ENCODE results near the gene CD44.

Gene CD44

DNA sequence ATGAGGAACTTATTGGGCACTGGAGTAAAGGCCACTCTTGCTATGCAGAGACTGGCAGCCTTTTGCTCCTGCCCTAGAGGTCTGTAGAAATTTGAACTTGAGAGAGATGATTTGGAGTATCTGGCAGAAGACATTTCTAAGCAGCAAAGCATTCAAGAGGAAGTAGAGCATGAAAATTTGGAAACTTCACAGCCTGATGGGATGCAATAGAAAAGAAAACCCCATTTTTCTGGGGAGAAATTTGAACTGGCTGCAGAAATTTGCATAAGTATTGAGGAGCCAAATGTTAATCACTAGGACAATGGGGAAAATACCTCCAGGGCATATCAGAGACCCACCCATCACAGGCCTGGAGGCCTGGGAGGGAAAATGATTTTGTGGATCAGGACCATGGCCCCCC, 29.9 kb upstream of the CD44 start:
- Histone ChIP-seq H3K27ac (ENCODE audit: low read depth, low read length) (no peak overlapping the region), H3K9me3 (ENCODE audit: insufficient read depth, low read length) (no peaks in the 10 kb centered on the region), H3K4me2 (ENCODE audit: low read depth, low read length, poor library complexity, severe bottlenecking) (no peak overlapping the region), H3K36me3 (ENCODE audit: low read length) (no peaks in the 10 kb centered on the region), H2AFZ (ENCODE audit: low read depth, low read length, severe bottlenecking) (no peak overlapping the region), H3K9me2 (replicated peaks; ENCODE audit: insufficient read depth, low read length) (no peaks in the 10 kb centered on the region), H3K9ac (ENCODE audit: low read length) (no peak overlapping the region), H3K79me2 (ENCODE audit: insufficient read depth, low read length) (no peaks in the 10 kb centered on the region), H3K4me3 (ENCODE audit: insufficient read depth, low read length, poor library complexity, severe bottlenecking) (no peak overlapping the region), H3F3A (ENCODE audit: insufficient read depth) (no peaks in the 10 kb centered on the region), H3K27me3 (ENCODE audit: low read length) (no peaks in the 10 kb centered on the region), H4K20me1 (ENCODE audit: low read depth, low read length) (no peaks in the 10 kb centered on the region)
- TF ChIP-seq, protein P1, sequence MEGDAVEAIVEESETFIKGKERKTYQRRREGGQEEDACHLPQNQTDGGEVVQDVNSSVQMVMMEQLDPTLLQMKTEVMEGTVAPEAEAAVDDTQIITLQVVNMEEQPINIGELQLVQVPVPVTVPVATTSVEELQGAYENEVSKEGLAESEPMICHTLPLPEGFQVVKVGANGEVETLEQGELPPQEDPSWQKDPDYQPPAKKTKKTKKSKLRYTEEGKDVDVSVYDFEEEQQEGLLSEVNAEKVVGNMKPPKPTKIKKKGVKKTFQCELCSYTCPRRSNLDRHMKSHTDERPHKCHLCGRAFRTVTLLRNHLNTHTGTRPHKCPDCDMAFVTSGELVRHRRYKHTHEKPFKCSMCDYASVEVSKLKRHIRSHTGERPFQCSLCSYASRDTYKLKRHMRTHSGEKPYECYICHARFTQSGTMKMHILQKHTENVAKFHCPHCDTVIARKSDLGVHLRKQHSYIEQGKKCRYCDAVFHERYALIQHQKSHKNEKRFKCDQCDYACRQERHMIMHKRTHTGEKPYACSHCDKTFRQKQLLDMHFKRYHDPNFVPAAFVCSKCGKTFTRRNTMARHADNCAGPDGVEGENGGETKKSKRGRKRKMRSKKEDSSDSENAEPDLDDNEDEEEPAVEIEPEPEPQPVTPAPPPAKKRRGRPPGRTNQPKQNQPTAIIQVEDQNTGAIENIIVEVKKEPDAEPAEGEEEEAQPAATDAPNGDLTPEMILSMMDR (IDR thresholded peaks at IDR 0.05; ENCODE audit: insufficient read depth, low read length, poor library complexity, severe bottlenecking): no peak
- no peak for TF ChIP-seq EZH2phosphoT487 (conservative IDR thresholded peaks at IDR 0.05; ENCODE audit: low read length)

DNA sequence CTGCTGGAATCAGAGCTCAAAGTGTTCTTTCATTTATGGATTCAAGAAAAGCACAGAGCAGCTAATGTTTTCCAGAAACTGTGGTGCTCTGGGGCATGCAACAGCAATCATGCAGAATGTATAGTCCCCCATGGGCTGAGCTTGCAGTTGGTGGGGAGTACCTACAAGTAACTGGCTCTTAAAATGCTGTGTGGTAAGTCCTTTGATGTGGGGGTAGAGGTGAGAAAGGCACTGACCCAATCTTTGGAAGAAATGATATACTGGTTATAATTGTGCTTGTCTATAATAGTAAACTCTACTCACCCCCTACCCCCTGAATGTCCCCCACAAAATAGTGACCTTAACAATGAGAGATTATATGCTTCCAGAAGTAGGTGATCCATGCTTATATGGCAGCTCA, 29.1 kb upstream of the CD44 start:
- no peaks in the 10 kb centered on the region for H3F3A ChIP-seq (ENCODE audit: insufficient read depth)
- TF ChIP-seq EZH2phosphoT487 (conservative IDR thresholded peaks at IDR 0.05; ENCODE audit: low read length): no peak
- TF ChIP-seq, protein P1 (IDR thresholded peaks at IDR 0.05; ENCODE audit: insufficient read depth, low read length, poor library complexity, severe bottlenecking): no peak
- no peaks in the 10 kb centered on the region for H4K20me1 ChIP-seq (ENCODE audit: low read depth, low read length)
- no peak overlapping the region for H3K9ac ChIP-seq (ENCODE audit: low read length)
- no peak overlapping the region for H3K4me2 ChIP-seq (ENCODE audit: low read depth, low read length, poor library complexity, severe bottlenecking)
- no peak overlapping the region for H3K27ac ChIP-seq (ENCODE audit: low read depth, low read length)
- no peaks in the 10 kb centered on the region for H3K27me3 ChIP-seq (ENCODE audit: low read length)
- no peak overlapping the region for H2AFZ ChIP-seq (ENCODE audit: low read depth, low read length, severe bottlenecking)
- no peaks in the 10 kb centered on the region for H3K9me3 ChIP-seq (ENCODE audit: insufficient read depth, low read length)
- H3K79me2 ChIP-seq (ENCODE audit: insufficient read depth, low read length): no peaks in the 10 kb centered on the region
- no peaks in the 10 kb centered on the region for H3K36me3 ChIP-seq (ENCODE audit: low read length)
- no peaks in the 10 kb centered on the region for H3K9me2 ChIP-seq (replicated peaks; ENCODE audit: insufficient read depth, low read length)
- H3K4me3 ChIP-seq (ENCODE audit: insufficient read depth, low read length, poor library complexity, severe bottlenecking): no peak overlapping the region

DNA sequence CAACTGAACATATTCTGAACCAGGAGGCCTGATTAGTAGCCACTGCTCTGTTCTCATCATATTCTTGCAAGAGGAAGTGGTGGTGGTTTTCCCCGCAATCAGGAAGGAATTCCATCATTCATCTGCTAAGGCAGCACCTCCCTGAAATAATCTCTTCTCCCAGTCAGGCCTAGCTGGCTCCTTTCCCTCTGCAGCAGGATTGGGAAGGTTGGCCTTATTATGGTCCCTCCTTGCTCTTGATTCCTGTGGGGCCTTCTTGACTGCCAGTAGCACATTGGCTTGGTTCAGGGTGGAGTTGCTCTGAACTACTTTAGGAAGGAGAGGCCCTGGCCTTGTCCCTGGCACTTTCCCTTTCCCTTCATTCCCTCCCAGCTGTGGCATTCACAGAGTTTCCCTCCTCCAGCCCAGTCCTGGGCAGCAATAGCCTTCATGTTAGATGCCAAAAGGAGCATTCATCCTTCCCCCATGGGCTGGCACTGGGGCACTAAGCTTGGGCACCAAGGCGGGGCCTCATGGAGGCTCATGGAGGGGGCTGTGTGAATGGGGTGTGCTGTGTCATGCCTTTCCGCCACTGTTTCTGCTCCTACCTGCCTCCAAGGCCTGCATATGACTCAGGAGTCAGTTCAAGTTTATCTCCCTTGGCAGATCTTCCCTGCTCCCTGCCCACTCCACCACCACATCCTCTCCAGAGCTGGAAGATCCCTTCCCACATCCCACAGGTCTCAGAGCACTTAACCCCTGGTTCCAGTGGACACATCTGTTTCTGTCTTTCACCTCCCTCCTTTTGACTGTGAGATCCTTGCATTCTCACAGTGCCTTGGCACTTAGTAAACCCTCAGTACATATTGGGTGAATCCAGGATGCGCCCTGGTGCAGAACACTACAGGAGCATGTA, 27.6 kb upstream of the CD44 start:
- Histone ChIP-seq H3K27me3 (ENCODE audit: low read length) (no peaks in the 10 kb centered on the region), H3K4me3 (ENCODE audit: insufficient read depth, low read length, poor library complexity, severe bottlenecking) (no peak overlapping the region), H3F3A (ENCODE audit: insufficient read depth) (no peaks in the 10 kb centered on the region), H3K9me2 (replicated peaks; ENCODE audit: insufficient read depth, low read length) (no peaks in the 10 kb centered on the region), H3K9ac (ENCODE audit: low read length) (no peak overlapping the region), H4K20me1 (ENCODE audit: low read depth, low read length) (no peaks in the 10 kb centered on the region), H3K27ac (ENCODE audit: low read depth, low read length) (no peak overlapping the region), H3K9me3 (ENCODE audit: insufficient read depth, low read length) (no peaks in the 10 kb centered on the region), H2AFZ (ENCODE audit: low read depth, low read length, severe bottlenecking) (no peak overlapping the region), H3K36me3 (ENCODE audit: low read length) (no peaks in the 10 kb centered on the region), H3K79me2 (ENCODE audit: insufficient read depth, low read length) (no peaks in the 10 kb centered on the region), H3K4me2 (ENCODE audit: low read depth, low read length, poor library complexity, severe bottlenecking) (no peak overlapping the region)
- no peak for TF ChIP-seq EZH2phosphoT487 (conservative IDR thresholded peaks at IDR 0.05; ENCODE audit: low read length)
- TF ChIP-seq, protein P1 (IDR thresholded peaks at IDR 0.05; ENCODE audit: insufficient read depth, low read length, poor library complexity, severe bottlenecking): no peak

All from SU-DHL-6 (cell line).